ENCODE measurements around the gene TTL.

Gene TTL

DNA sequence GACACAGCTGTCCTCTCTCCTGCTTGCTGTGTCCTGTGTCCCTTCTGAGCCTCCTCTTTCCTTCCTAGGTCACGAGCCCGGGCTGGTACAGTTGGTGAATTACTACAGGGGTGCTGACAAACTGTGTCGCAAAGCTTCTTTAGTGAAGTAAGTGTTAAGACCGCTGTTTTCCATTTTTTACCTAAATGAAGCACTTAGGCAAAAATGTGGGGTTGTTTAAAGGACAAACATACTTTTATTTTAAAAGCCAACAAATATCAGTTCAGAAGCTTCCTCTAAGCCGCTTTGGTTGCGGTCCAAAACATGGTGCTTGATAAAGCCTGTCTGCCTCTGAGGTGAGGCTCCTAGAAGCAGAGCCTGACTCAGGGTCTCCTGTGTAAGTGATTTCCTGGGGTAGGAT is 3.9 kb downstream of the TTL start:
- H3K36me3 ChIP-seq = no peaks in the 10 kb centered on the region
- H3K4me3 ChIP-seq (ENCODE audit: low read depth in 1 of 2, low read length in 1 of 2) = no peak overlapping the region
- H3K27me3 ChIP-seq = peaks cover 5% of the 10 kb centered on the region
- TF ChIP-seq, protein P1, sequence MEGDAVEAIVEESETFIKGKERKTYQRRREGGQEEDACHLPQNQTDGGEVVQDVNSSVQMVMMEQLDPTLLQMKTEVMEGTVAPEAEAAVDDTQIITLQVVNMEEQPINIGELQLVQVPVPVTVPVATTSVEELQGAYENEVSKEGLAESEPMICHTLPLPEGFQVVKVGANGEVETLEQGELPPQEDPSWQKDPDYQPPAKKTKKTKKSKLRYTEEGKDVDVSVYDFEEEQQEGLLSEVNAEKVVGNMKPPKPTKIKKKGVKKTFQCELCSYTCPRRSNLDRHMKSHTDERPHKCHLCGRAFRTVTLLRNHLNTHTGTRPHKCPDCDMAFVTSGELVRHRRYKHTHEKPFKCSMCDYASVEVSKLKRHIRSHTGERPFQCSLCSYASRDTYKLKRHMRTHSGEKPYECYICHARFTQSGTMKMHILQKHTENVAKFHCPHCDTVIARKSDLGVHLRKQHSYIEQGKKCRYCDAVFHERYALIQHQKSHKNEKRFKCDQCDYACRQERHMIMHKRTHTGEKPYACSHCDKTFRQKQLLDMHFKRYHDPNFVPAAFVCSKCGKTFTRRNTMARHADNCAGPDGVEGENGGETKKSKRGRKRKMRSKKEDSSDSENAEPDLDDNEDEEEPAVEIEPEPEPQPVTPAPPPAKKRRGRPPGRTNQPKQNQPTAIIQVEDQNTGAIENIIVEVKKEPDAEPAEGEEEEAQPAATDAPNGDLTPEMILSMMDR (IDR thresholded peaks at IDR 0.05) = no peak
- H3K4me1 ChIP-seq (ENCODE audit: control insufficient read depth in 1 of 2, insufficient read depth in 1 of 2, low read depth in 1 of 2, low read length in 1 of 2) = peaks cover 18 to 23% of the 10 kb centered on the region in 2 experiments
- no peak overlapping the region for H3K27ac ChIP-seq
- no peaks in the 10 kb centered on the region for H3K9me3 ChIP-seq

DNA sequence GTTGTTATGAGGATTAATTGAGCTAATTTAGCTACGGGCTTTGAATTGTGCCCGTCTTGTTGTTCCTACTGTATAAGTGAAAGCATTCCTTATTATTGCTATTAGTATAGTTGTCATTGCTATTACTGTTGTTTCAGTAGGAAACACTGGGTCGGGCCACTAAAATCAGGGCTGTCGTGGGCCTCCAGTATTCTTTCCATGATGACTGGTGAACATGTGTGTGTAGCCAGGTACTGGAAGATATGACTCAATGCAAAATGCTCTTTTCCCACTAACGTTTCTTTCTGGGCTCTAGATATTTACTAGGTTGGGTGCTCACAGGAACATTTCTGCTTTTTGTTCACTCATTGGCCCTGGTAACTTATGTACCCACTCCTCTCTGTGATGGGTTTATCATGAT is 4.9 kb downstream of the TTL start:
- Histone ChIP-seq H3K4me3 (ENCODE audit: low read depth in 1 of 2, low read length in 1 of 2) (no peak overlapping the region), H3K36me3 (no peaks in the 10 kb centered on the region), H3K9me3 (no peaks in the 10 kb centered on the region), H3K27me3 (peaks cover 5% of the 10 kb centered on the region), H3K27ac (no peak overlapping the region), H3K4me1 (ENCODE audit: control insufficient read depth in 1 of 2, insufficient read depth in 1 of 2, low read depth in 1 of 2, low read length in 1 of 2) (peaks cover 14 to 16% of the 10 kb centered on the region in 2 experiments)
- TF ChIP-seq, protein P1 (IDR thresholded peaks at IDR 0.05) = no peak

DNA sequence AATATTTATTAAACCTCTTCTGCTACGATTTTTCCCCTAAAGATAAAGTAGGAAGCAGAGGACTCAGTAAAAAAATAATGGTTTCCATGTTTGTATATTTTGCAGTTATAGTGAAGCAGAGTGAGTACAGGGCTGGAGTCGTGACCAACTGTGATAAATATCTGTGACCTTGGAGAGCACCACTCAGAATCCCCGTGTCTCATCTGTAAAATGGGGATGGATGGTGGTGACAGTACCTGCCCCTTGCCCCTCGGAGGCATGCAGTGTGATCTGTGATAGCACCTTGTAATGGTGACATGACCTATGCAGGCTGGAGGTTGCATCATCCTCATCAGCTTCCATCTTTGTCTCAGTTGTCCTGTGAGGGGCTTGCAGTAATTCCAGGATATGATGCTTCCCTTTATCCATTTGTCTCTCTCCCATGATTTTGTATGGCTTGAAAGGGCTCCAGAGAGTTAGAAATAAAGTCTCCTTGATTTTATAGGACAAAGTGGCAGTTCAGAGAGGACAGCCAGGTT is 5.5 kb downstream of the TTL start:
- TF ChIP-seq, protein P1 (IDR thresholded peaks at IDR 0.05) = no peak
- Histone ChIP-seq H3K4me1 (ENCODE audit: control insufficient read depth in 1 of 2, insufficient read depth in 1 of 2, low read depth in 1 of 2, low read length in 1 of 2) (peaks cover 14 to 15% of the 10 kb centered on the region in 2 experiments), H3K27me3 (peaks cover 5% of the 10 kb centered on the region), H3K36me3 (no peaks in the 10 kb centered on the region), H3K9me3 (no peaks in the 10 kb centered on the region), H3K4me3 (ENCODE audit: low read depth in 1 of 2, low read length in 1 of 2) (no peak overlapping the region), H3K27ac (no peak overlapping the region)

DNA sequence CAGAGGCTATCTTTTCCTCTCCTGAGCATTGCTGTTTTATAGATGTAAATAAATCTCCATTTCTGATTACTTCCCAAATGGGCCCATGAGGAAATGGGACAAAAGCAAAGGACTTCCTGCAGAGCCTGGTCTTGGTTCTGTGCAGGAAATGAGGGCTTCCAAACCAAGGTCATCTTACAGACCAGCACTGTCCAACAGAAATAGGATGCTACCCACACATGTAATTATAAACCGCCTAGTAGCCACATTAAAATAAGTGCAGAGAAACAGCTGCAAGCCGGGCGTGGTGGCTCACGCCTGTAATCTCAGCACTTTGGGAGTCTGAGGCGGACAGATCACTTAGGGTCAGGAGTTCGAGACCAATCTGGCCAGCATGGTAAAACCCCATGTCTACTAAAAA is 6.2 kb downstream of the TTL start:
- TF ChIP-seq, protein P1 (IDR thresholded peaks at IDR 0.05) = no peak
- H3K4me3 ChIP-seq (ENCODE audit: low read depth in 1 of 2, low read length in 1 of 2) = no peak overlapping the region
- no peaks in the 10 kb centered on the region for H3K9me3 ChIP-seq
- no peaks in the 10 kb centered on the region for H3K36me3 ChIP-seq
- no peak overlapping the region for H3K27ac ChIP-seq
- peaks cover 2% of the 10 kb centered on the region for H3K27me3 ChIP-seq
- H3K4me1 ChIP-seq (ENCODE audit: control insufficient read depth in 1 of 2, insufficient read depth in 1 of 2, low read depth in 1 of 2, low read length in 1 of 2) = peaks cover 7 to 8% of the 10 kb centered on the region in 2 experiments

DNA sequence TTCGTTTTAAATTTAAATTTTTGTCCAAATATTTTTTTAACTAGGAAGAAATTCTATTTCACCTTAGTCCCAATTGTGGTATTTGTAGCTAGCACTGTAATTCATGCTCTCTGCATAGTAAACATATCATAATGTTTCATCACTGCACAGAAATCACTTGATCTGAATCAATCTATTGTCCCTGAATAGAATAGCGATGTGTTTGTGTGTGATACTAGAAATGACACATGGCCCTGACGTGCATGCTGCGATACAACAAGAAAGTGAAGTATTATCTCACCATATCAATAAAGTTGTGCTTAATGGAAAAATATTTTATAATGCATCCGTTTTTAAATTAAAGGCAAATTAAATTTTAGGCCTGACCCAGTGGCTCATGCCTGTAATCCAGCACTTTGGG is 10.0 kb downstream of the TTL start:
- Histone ChIP-seq H3K9me3 (no peaks in the 10 kb centered on the region), H3K36me3 (peaks cover 18% of the 10 kb centered on the region), H3K27me3 (no peaks in the 10 kb centered on the region), H3K27ac (no peak overlapping the region), H3K4me1 (ENCODE audit: control insufficient read depth in 1 of 2, insufficient read depth in 1 of 2, low read depth in 1 of 2, low read length in 1 of 2) (no peaks in the 10 kb centered on the region), H3K4me3 (ENCODE audit: low read depth in 1 of 2, low read length in 1 of 2) (no peak overlapping the region)
- TF ChIP-seq, protein P1 (IDR thresholded peaks at IDR 0.05) = no peak

DNA sequence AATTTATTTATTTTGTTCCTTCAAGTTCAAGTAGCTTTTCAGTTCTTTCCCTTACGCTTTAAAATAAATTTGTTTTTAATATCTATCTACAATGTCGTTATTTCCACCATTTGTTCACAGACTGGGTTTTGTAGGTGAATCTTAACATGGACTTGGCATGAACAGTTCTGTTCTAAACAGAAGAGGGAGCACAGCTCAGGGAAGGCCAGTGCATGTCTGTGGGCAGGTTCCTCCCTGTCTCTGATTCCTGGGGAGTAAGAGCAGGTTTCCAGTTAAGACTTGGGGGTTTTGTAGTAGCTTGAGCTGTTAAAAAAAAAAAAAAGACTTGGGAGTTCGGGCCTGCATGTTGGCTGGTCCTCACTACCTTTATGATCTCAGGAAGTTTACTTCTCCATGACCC is 11.1 kb downstream of the TTL start:
- TF ChIP-seq, protein P1 (IDR thresholded peaks at IDR 0.05) = no peak
- Histone ChIP-seq H3K36me3 (peaks cover 18% of the 10 kb centered on the region), H3K4me1 (ENCODE audit: control insufficient read depth in 1 of 2, insufficient read depth in 1 of 2, low read depth in 1 of 2, low read length in 1 of 2) (no peaks in the 10 kb centered on the region), H3K9me3 (no peaks in the 10 kb centered on the region), H3K4me3 (ENCODE audit: low read depth in 1 of 2, low read length in 1 of 2) (no peak overlapping the region), H3K27me3 (no peaks in the 10 kb centered on the region), H3K27ac (no peak overlapping the region)

All from neutrophil (primary cell).